ACHN (cell line): ENCODE results near the gene PCSK5.

Source experiments
- DNase-seq: peaks from one replicate; pipeline ENCODE4 v3.0.0-alpha.2; 2015
- in situ Hi-C: cut with HindIII; loops from 2 replicates; pipeline ENCODE4 v1.10.0; 2017; ENCODE audit warnings: low sequenced_read_pairs, low pct_ligation_motif_present, low pct_unique_long_range_greater_than_20kb

The PCSK5 gene

DNA sequence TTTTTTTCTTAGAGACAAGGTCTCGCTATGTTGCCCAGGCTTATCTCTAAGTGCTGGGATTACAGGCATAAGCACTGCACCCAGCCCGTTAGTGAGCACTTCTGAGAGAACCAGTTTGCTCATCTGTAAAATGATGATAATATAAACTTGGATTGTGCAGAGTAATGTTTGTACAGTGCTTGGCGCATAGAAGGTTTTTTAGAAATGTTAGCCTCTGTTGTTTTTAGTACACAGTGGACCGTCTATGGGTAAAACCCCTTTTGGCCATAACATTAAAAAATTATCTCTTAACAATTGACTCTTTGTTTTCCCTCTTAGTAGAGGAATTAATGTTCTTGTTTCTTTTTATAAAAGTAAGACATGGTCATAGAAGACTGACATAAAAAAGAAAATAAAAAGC, 202.1 kb downstream of the PCSK5 start:
- in situ Hi-C loops, result no loop called here
- no peak for DNase-seq

DNA sequence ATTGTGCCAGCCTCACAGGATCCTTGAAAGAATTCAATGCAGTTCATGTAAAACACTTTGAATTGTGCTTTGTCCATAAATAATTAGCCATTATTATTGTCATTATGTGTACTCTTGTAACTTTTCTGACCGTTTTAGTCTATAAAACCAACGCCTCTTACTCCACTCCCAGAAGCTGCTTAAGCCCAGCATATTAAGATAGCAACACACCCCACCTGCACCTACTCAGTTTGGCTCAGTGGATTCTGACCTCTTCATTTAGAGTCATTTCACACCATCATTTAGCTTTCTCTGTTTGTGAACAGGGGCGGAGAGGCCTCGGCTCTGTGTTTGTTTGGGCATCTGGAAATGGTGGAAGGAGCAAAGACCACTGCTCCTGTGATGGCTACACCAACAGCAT, 205.1 kb downstream of the PCSK5 start:
- DNase-seq, result no peak
- in situ Hi-C loops, result no loop called here

DNA sequence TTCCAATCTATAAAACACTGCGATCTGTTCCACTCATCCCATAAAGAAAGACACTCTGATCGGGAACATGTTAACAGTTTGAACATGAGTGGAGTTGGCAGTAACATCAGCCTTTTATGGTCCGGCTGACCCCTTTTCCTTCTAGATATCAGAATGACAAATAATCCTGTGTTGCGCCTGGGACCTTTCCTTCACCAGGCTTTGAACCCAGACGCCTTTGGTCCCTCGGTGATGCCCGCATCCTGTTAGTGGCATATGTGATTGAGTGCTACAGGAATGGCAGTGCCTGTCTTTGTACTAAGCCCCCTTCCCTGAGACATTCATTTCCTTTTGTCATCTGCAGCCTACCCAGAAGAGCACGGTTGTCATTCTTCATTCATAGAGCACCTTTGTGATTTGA, 209.0 kb downstream of the PCSK5 start:
- no peak for DNase-seq
- in situ Hi-C loops, result no loop called here

DNA sequence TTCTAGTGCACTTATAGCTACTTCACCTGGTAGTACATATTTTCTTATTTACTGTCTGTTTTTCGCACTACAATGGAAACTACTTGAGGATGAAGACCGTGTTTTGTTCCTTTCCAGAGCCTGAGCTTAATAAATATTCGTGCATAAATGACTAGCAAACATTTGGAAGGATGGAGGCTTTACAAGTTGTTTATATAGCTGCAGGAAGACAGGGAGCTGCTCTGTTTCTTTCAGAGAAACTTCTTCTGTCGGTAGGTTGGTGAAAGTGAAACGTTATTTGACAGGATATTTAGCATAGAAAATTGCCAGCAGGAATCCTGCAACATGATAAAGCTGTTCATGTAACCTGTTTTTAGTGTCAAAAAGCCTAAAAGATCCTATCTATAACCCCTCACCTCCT, 210.6 kb downstream of the PCSK5 start:
- in situ Hi-C loops, result no loop called here
- DNase-seq, result no peak

DNA sequence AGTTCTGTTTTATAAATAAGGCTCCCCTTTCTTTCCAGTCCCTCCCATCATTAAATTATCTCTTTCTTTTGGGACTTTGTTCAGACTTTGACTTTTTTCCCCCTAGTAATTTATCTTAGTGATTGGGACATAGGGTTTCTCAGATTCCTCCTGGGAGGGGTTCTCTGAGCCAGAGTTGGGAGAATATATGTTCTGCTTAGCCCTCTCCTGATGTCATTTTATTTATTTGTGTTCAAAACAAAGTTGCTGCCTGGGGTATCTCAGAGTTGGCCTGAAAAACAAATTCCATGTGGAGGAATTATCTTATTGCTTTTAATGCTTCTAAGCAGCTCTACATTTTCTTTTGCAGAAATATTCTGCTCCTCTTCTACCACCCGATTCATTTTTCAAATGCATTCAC, 211.0 kb downstream of the PCSK5 start:
- in situ Hi-C loops, result no loop called here

DNA sequence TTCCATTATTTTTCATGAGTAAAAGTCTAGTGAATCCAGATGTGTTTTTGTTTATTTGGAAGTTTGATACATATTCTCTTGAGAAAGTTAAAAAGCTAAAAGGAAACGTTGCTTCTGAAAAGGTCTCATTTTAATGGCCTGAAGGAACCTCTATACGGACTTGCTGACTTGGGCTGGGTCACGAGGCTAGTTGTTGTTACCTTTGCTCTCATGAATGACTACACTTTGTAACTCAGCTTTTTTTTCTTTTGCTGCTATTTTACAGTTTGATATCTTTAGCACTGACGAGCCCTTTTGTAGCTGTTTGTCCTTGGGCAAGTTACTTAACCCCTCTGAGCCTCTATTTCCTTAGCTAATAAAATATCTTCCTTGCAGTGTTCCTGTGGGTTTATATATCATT, 211.5 kb downstream of the PCSK5 start:
- no peak for DNase-seq

More for the DNA sequence above, 211.0 kb downstream of the PCSK5 start:
- no peak for DNase-seq

DNA sequence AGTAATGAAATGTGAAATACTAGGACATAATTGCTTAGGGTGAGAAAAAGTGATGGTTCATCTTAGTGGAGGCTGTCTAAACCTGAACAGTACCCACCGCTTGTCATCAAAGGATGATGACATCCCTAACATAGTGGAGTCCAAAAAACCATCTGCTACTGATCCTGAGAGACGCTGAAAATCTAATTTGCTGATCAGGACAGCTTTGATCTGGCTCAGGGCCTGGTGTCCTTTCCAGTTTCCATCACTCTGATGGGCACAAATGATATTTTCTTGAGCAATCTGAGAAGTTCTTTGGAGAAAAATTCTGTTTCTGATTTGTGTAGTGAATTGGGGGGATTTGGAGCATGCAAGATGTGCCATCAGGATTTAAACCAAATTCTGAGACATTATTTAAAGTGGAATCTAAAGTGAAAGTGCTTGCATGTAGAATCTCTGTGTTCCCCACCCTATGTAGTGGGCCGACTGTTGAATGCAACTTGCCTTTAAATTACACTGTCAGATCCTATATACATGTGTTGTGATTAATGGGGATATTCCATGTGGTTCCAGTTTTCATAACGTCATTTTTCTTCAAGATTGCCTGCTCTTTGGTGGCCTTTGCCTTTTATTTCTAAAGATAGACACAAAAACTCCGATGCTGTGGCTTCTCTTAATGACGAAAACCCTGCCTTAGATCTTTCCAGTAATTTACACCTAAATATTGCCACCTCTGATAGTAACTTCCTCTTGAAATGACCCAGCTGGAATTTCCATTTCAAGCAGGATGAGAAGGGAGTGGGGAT, 213.2 kb downstream of the PCSK5 start:
- DNase-seq, result no peak
- in situ Hi-C loops, result no loop called here

More for the DNA sequence above, 211.5 kb downstream of the PCSK5 start:
- in situ Hi-C loops, result no loop called here

DNA sequence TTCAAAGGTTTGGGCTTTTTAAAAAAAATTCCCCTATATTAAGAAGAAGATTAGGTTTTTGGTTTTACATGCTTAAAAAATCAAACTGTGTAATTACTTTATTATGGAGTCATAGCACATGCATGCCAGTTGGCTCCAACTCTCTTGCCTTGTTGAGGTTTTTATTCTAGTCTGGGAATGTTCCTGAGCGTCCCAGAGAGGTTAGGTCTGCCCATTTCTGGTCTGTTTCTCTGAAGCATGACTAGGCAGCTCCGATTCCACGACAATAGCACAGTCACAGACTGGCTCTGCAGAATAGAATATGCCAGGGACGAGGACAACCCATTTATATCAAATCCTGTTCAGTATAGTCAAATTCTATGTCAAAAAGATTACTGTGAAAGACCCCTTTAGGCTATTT, 217.0 kb downstream of the PCSK5 start:
- in situ Hi-C loops, result no loop called here
- DNase-seq, result no peak

DNA sequence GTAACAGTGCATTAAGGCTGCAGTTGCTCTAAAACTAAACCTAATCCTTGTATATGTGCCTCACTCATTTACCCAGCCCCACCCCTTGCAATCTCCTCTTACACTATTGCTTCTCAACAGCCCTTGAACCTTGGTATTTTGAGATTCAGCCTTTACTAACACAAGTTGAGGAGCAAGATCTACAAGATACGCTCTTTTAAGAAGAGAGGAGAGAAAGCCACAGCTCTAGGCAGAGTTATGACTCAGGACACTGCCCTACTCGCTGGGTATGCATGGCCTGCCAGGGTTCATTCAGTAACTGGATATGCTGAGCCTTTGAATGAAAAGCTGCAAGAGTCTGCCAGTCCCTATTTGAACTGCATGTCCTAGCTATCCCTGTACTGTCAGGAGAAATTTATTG, 219.5 kb downstream of the PCSK5 start:
- in situ Hi-C loops, result no loop called here
- no peak for DNase-seq

DNA sequence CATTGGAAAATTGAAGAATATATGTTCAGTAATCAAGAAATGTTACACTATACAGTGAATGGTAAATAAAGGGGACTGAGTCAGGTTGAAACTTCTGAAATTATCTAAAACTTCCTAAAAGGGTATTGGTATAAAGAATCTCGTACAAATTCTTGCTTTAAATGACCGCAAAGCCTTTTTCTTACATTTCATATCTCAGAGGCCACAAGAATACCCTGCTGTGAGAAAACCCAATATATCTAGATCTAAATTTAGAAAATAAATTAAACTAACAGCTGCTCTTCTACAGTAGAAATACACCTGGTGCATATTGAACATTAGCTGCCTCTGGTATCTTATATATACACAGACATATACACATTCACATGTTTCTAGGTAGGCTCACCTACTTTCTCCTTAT, 221.7 kb downstream of the PCSK5 start:
- DNase-seq, result no peak
- in situ Hi-C loops, result no loop called here

DNA sequence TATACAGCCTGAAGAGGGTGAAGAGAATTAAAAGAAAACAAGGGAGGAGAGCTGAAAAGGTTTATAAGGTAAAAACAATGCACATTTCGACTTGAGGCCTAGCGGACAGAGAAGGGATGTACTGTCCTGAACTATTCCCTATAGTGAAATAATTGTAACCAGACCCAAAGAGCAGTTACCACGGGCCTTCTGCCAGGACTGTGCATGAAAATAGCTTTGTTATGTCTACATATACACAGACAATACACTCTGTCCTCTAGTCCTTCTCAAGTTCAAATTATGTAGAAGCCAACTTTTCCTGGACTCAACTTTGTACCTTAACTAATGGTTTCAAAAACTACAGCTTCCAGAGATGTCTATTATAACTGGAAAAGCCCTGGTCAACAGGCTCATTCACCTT, 223.7 kb downstream of the PCSK5 start:
- DNase-seq, result no peak
- in situ Hi-C loops, result no loop called here

DNA sequence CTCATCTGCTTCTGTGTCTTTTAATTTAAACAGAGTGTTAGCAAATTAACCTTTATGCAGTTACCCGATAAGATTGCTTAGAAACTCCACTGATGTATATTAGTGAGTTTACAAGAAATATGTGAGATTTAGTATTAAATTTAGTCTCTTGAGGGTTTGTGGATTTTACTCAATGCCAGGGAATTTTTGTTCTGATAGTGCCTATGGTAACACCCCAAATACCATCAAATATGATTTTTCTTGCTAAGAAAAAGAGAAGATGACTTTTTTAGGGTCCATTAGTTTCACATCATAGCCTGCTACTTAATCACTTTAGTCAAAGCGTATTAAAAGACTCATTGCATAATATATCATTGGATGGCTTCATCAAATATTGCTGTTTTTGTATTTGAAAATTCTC, 224.9 kb downstream of the PCSK5 start:
- DNase-seq, result no peak
- in situ Hi-C loops, result no loop called here

DNA sequence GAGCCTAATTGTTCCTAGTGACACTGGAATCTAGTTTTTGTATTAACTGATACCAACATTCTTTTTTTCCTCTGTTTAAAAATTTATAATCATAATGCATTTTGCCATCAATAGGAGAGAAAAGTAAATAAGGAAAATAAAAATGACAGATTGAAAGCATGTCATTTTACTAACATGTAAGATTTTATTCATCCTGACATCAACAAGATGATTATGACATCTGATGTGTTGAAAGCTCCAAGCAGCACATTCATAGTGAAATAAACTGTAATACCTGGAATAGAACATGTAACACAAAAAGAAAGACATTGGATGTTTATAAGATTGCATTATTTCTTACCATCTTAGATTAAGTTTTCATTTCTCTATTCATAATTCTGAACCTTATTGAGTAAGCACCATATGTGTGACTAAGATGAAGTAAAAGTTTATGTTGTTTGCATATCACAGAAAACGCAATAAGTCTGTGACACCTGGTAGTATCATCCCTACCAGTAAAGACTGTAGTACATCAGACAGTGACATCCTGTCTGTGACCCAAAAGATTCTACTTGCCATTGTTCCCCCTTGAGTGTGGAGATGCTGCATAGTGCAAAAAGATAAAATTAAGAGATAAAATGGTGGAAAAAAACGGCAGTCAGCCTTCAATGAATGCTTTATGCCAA, 225.6 kb downstream of the PCSK5 start:
- no peak for DNase-seq
- in situ Hi-C loops, result no loop called here

DNA sequence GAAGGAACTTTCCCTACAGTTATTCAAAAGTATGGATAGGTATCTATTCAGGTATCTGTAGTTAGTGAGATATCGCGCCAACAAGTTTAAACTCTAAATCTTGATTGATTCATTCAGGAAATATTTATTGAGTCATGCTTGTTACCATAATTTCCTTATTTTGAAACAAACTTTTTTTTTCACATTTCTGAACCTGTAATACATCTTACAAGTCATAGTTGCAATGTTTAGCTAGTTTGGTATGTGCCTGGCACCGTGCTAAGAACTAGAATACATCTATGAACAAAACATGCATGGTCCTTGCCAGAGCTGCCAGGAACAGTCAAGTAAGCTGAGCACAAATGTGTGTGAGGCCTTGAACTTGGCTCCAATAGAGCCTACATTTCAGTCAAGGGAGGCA, 226.4 kb downstream of the PCSK5 start:
- DNase-seq, result no peak
- in situ Hi-C loops, result no loop called here

DNA sequence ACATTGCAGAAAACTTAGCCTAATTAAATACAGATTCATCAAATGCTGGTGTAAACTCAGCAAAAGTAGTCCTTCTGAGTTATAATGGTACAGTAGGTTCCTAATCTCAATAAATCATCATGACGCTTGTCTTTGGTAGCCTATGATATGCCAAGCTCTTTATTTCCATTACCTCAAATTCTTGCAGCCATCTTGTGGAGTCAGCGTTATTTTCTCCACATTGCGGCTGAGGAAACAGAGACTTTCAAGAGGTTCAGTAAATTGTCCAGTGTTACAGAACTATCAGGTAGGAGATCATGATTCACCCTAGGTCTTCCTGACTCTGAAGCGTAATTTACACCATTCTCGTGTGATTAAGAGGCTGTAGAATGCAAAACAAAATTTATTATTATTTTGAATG, 237.2 kb downstream of the PCSK5 start:
- DNase-seq, result no peak
- in situ Hi-C loops, result no loop called here

DNA sequence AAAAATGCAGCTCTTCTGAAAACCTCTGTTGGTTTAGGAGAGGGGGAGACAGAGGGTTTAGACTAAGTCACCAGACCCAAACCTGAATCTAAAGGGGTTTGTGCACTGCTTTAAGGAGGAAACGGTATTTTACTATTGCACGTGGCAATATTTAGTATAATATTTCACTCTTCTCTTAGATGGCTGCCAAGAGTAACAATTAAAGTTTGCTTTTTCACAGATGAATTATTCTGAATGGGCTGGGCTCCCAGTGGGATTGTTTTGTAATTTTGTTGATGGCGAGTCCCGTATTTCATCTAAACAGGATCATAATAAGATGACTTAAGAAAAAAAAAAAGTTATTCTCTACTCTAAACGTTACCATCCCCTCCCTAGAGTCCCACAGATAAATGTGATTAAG, 245.4 kb downstream of the PCSK5 start:
- no peak for DNase-seq
- in situ Hi-C loops, result no loop called here

DNA sequence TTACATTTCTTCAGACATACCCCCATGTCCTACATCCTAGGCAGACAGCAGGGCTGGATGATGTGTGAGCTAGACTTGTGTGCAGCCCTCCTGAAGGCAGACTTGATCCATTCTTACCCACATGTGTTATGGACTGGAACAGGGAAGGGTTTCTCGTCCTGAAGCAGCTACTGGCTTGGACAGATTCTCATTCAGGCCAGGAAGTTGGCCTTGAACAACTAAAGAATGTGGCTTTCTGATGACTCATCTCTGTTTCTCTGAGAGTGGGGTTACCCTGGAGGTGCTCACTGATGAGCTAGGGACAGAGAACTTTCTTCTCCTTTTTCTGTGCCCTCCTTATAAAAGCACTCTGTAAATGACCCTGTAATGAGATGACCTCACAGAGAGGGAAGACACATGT, 246.5 kb downstream of the PCSK5 start:
- peak; percentile 27 for DNase-seq
- in situ Hi-C loops, result no loop called here

DNA sequence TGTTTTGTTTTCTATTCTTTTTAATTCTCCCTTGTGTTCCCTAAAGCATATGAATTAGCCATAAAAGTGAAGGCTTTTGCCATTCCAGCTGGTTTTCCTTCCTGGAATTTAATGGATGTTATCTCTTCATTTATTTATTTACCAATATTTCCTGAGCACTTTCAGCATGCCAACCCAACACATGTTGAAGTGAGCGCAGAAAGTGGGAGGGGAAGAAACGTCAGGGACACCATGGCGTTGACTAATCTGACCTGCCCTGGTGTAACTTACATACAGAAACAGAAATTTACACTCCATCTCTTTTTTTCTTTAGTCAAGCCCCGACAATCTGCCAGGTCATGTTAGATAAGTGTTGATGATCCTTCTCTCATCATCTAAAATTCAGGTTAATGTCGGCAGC, 247.5 kb downstream of the PCSK5 start:
- in situ Hi-C loops, result no loop called here
- DNase-seq, result no peak

DNA sequence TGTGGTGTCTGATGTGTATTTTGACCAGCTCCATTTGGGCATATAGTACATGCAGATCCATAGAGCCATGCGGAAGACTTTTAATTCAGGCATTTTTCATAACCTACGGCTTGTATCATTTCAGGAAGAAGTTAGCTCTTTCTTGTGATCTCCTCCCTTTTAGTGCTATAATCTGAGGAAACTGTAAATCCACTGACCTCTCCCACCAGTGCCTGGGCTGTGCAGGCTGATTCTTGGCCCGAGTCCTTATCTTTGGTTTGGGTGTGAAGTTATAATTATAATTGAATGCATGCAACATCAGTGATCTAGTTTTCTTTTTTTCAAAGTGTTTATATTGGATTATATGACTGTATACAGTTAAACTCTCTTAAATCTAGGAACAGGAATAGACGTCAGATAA, 247.9 kb downstream of the PCSK5 start:
- in situ Hi-C loops, result no loop called here

DNA sequence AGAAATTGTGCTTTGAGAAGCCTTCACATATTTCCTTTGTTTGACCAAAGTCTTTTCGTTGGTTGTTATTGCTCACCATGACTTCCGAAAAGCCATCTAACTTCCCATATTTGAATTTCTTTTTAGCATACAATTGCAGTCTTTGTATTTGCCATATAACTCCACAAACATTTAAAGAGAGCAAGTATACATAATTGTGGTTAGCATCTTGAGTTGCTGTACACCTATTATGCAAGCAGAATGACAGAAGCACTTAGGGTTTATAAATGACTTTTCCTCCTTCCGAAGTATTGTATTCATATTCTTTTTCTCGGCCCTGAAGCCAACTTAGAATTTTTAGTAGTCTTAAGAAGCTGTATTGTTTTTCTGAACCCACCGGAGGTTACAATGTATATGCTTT, 253.4 kb downstream of the PCSK5 start:
- no peak for DNase-seq
- in situ Hi-C loops, result no loop called here

More for the DNA sequence above, 247.9 kb downstream of the PCSK5 start:
- DNase-seq, result no peak
